Upper lobe of right lung (tissue), 1 donor: ENCODE data around the gene SYNE3. TPM values are rescaled to one million over a fixed set of nuclear protein-coding genes. Genes with fewer than 3 reads are reported as not detected.

Experiments used
- ATAC-seq: fragments of 200-7000 bp; cut with Tn5 transposase; one replicate; pipeline ENCODE4 v1.9.1; 2020; ENCODE audit warnings: mild to moderate bottlenecking, moderate library complexity
- DNase-seq: peaks from one replicate; pipeline ENCODE4 v3.0.0-alpha.2; 2020
- H3K27ac ChIP-seq: fragments of 200-600 bp; one replicate; pipeline ENCODE4 v1.8.0; 2022
- H3K27me3 ChIP-seq: fragments of 200-600 bp; one replicate; pipeline ENCODE4 v1.8.0; 2022; ENCODE audit warnings: mild to moderate bottlenecking
- H3K36me3 ChIP-seq: fragments of 200-600 bp; one replicate; pipeline ENCODE4 v1.8.0; 2022
- H3K4me1 ChIP-seq: fragments of 200-600 bp; one replicate; pipeline ENCODE4 v1.8.0; 2022
- H3K4me3 ChIP-seq: fragments of 200-600 bp; one replicate; pipeline ENCODE4 v1.8.0; 2022; ENCODE audit warnings: mild to moderate bottlenecking
- H3K9me3 ChIP-seq: fragments of 200-600 bp; one replicate; pipeline ENCODE4 v1.8.0; 2022
- intact Hi-C: fragments of 100-400 bp; cut with DNase I; formaldehyde crosslinking; loops from one replicate; pipeline ENCODE4 v1.11.0; 2022
- total RNA-seq: library from RNA; stranded (reverse); fragmentation: NEBNext Ultra II Directional; extraction: Animal tissue kit (Norgen Biotek cat#: 25700); gene quantifications from one replicate; pipeline ENCODE4 v1.2.1, GENCODE V29; 2021
- TF ChIP-seq, protein P1 (sequence below): fragments of 200-600 bp; IDR thresholded peaks from one replicate; pipeline ENCODE4 v1.8.0; 2022; ENCODE audit warnings: antibody characterized with exemption
- donor health status: DM: no; HTN: yes; CAD: no; lungs with severe emphysema.

Gene SYNE3
- total RNA-seq, 1 donor from 2014 or later: 19.3 TPM

DNA sequence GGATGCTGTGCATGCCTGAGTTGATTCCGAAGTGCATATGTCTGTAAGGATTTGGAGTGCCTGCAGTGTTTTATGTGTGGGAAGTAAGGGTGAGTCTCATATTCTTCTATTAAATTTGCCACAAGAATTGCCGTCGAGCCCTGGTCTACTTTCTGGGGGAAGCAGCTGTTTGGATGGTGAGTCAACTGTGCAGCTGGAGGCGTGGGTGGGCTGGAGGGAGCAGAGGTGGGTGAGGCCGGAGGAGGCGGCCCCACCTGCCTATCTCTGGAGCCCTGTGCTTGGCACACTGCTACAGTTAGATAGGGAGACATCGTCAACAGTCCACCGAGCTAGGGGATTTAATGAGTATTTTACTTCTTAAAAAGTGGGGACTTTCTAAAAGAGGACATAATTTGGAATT, 28.1 kb upstream of the SYNE3 start:
- TF ChIP-seq, protein P1, sequence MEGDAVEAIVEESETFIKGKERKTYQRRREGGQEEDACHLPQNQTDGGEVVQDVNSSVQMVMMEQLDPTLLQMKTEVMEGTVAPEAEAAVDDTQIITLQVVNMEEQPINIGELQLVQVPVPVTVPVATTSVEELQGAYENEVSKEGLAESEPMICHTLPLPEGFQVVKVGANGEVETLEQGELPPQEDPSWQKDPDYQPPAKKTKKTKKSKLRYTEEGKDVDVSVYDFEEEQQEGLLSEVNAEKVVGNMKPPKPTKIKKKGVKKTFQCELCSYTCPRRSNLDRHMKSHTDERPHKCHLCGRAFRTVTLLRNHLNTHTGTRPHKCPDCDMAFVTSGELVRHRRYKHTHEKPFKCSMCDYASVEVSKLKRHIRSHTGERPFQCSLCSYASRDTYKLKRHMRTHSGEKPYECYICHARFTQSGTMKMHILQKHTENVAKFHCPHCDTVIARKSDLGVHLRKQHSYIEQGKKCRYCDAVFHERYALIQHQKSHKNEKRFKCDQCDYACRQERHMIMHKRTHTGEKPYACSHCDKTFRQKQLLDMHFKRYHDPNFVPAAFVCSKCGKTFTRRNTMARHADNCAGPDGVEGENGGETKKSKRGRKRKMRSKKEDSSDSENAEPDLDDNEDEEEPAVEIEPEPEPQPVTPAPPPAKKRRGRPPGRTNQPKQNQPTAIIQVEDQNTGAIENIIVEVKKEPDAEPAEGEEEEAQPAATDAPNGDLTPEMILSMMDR: no peak
- Histone ChIP-seq H3K36me3 (peaks cover 12% of the 10 kb centered on the region), H3K4me3 (no peak overlapping the region), H3K4me1 (no peaks in the 10 kb centered on the region), H3K9me3 (no peaks in the 10 kb centered on the region), H3K27me3 (no peaks in the 10 kb centered on the region), H3K27ac (no peak overlapping the region)
- intact Hi-C loops: no loop called here
- DNase-seq (no peak), ATAC-seq (no peak)

GRCh38 chr14:95543021-95543420, 26.6 kb upstream of the SYNE3 start:
- intact Hi-C loops: no loop called here
- Histone ChIP-seq H3K27ac (no peak overlapping the region), H3K4me3 (no peak overlapping the region), H3K27me3 (no peaks in the 10 kb centered on the region), H3K4me1 (no peaks in the 10 kb centered on the region), H3K9me3 (no peaks in the 10 kb centered on the region), H3K36me3 (peaks cover 12% of the 10 kb centered on the region)
- ATAC-seq (no peak), DNase-seq (no peak)
- TF ChIP-seq, protein P1: no peak

DNA sequence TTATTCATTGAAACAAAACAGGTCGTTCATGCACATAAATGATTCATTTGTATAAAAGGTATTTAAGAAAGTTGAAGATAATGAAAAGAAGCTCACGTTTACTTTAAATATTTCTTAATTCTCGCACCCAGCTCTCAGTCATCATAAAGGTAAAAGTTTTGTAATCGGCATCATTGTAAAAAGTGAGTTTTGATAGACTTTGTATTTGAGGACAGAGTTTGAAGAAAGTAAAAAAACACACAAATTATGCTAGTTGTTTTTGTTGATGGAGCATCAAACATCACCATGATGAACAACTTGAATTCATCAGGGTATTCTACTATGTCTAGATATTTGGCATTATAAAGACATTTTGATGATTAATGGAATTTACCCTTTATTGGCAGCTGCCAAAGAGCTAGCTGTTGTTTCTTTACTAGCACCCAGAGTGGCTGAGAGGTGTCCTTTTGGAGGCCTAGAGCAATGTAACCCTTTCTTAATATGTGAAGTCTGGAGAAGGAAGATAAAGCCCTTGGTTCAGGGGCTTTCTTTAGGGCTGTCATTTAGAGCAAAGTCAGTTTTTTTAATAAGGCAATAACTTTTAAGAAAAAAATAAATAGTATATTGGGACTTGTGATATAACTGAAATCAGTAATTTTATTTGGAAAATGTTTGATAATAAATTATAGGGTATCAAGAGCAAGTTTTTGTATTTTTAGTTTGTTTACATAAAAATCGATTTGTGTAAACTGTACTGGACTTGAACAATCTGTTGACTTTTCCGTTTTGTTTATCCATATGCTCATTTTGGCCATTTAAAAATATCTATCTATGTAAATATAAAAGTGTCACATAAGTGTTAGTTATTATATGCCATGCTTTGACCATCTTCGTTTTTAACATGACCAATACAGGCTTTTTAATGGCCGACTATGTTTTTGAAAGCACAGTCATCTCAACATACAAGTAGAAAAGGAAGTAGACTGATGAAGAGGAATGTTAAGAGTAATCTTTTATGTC, 25.8 kb upstream of the SYNE3 start:
- peaks cover 12% of the 10 kb centered on the region for H3K36me3 ChIP-seq
- no peak for DNase-seq
- TF ChIP-seq, protein P1: no peak
- no peak for ATAC-seq
- H3K4me3 ChIP-seq: no peak overlapping the region
- no peaks in the 10 kb centered on the region for H3K9me3 ChIP-seq
- H3K27me3 ChIP-seq: no peaks in the 10 kb centered on the region
- intact Hi-C loops: no loop called here
- no peak overlapping the region for H3K27ac ChIP-seq
- peaks cover under 1% of the 10 kb centered on the region for H3K4me1 ChIP-seq

GRCh38 chr14:95541346-95541745, 24.9 kb upstream of the SYNE3 start:
- ATAC-seq: no peak
- H3K36me3 ChIP-seq: peaks cover 12% of the 10 kb centered on the region
- H3K27ac ChIP-seq: no peak overlapping the region
- no peaks in the 10 kb centered on the region for H3K9me3 ChIP-seq
- H3K4me1 ChIP-seq: peaks cover 9% of the 10 kb centered on the region
- no peak overlapping the region for H3K4me3 ChIP-seq
- TF ChIP-seq, protein P1: no peak
- no peak for DNase-seq
- no peaks in the 10 kb centered on the region for H3K27me3 ChIP-seq
- intact Hi-C loops: no loop called here

DNA sequence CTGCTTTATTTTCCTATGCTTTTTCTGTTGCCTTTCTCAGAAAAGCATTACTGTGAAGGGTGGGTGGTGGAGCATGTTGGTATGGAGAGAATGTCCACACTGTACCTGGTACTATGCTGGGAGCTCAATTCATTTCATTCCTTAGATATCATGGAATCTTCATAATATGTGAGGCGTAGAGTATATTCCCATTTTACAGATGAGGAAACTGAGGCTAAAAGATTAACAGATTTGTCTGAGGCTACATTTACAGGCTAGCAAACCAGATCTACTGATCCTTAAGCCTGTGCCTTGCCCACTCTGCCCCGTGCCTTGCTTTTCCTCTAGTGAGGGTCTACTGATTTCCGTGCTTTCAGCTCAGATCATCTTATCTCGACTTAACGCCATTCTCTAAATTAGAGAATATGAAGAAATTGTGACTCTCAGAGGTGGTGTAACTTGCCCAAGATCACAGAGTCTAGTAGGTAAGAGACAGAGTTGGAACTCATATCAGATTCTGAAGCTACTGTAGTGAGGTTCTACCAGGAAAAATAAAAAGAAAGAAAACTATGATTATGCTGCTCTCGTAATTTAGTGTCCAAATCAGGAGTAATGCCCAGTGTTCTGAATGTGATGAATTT, 23.9 kb upstream of the SYNE3 start:
- peaks cover 12% of the 10 kb centered on the region for H3K36me3 ChIP-seq
- DNase-seq (no peak), ATAC-seq (no peak)
- H3K9me3 ChIP-seq: no peaks in the 10 kb centered on the region
- H3K27me3 ChIP-seq: no peaks in the 10 kb centered on the region
- no peak overlapping the region for H3K27ac ChIP-seq
- intact Hi-C loops: no loop called here
- peaks cover 17% of the 10 kb centered on the region for H3K4me1 ChIP-seq
- TF ChIP-seq, protein P1: no peak
- no peak overlapping the region for H3K4me3 ChIP-seq
